ENCODE data around the gene HIRA.

HIRA gene

GRCh38 chr22:19466848-19467752 is 35.6 kb upstream of the HIRA start:
- no peak overlapping the region for H3K27ac ChIP-seq

GRCh38 chr22:19466126-19466716 is 34.7 kb upstream of the HIRA start:
- no peak for DNase-seq
- Histone ChIP-seq H3K36me3 (peaks cover 85 to 94% (median 88%) of the 10 kb centered on the region in 3 donors), H3K4me1 (no peaks in the 10 kb centered on the region), H3K27ac (no peak overlapping the region), H3K9me3 (no peaks in the 10 kb centered on the region), H3K4me3 (no peak overlapping the region), H3K27me3 (no peaks in the 10 kb centered on the region)
- TF ChIP-seq, protein P1, sequence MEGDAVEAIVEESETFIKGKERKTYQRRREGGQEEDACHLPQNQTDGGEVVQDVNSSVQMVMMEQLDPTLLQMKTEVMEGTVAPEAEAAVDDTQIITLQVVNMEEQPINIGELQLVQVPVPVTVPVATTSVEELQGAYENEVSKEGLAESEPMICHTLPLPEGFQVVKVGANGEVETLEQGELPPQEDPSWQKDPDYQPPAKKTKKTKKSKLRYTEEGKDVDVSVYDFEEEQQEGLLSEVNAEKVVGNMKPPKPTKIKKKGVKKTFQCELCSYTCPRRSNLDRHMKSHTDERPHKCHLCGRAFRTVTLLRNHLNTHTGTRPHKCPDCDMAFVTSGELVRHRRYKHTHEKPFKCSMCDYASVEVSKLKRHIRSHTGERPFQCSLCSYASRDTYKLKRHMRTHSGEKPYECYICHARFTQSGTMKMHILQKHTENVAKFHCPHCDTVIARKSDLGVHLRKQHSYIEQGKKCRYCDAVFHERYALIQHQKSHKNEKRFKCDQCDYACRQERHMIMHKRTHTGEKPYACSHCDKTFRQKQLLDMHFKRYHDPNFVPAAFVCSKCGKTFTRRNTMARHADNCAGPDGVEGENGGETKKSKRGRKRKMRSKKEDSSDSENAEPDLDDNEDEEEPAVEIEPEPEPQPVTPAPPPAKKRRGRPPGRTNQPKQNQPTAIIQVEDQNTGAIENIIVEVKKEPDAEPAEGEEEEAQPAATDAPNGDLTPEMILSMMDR (IDR thresholded peaks at IDR 0.05), result no peak
- intact Hi-C loops (cut with DNase I; ENCODE audit: low total_unique reads), result no loop called here

More at GRCh38 chr22:19466848-19467752, 35.6 kb upstream of the HIRA start:
- peaks cover 91 to 96% (median 94%) of the 10 kb centered on the region in 3 donors for H3K36me3 ChIP-seq
- TF ChIP-seq, protein P1 (IDR thresholded peaks at IDR 0.05), result no peak
- no peak for DNase-seq
- intact Hi-C loops (cut with DNase I; ENCODE audit: low total_unique reads), result no loop called here
- no peaks in the 10 kb centered on the region for H3K4me1 ChIP-seq
- H3K4me3 ChIP-seq, result no peak overlapping the region
- no peaks in the 10 kb centered on the region for H3K27me3 ChIP-seq
- H3K9me3 ChIP-seq, result no peaks in the 10 kb centered on the region

- Histone ChIP-seq H3K4me3 (no peak overlapping the region), H3K27ac (no peak overlapping the region), H3K36me3 (peaks cover 73 to 94% (median 88%) of the 10 kb centered on the region in 3 donors), H3K9me3 (no peaks in the 10 kb centered on the region), H3K4me1 (no peaks in the 10 kb centered on the region), H3K27me3 (no peaks in the 10 kb centered on the region)
- intact Hi-C loops (cut with DNase I; ENCODE audit: low total_unique reads), result no loop called here
- DNase-seq, result no peak
- TF ChIP-seq, protein P1 (IDR thresholded peaks at IDR 0.05), result no peak
Measured at GRCh38 chr22:19464975-19465374, 33.4 kb upstream of the HIRA start.

DNA sequence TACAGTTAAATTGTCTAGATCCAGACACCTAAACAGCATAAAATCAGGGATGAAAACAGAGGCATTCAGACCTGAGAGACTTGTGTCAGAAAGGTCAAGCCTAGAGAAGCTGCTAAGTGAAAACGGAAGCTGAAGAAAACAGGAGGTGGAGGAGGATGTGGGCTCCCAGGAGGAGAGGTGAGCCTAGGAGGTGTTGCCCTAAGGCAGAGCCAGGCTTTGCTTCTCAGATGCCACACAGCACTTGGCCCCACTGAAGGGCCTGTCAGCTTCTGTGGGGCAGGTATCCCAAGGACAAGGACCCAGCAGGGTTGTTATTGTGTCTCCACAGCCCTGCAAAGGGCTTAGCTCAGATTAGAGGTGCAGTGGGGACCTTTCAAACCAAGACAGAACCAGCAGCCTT is 33.0 kb upstream of the HIRA start:
- H3K27me3 ChIP-seq, result no peaks in the 10 kb centered on the region
- DNase-seq, result no peak
- TF ChIP-seq, protein P1 (IDR thresholded peaks at IDR 0.05), result no peak
- peaks cover 69 to 94% (median 87%) of the 10 kb centered on the region in 3 donors for H3K36me3 ChIP-seq
- H3K4me1 ChIP-seq, result no peaks in the 10 kb centered on the region
- no peak overlapping the region for H3K4me3 ChIP-seq
- H3K27ac ChIP-seq, result no peak overlapping the region
- H3K9me3 ChIP-seq, result no peaks in the 10 kb centered on the region
- intact Hi-C loops (cut with DNase I; ENCODE audit: low total_unique reads), result no loop called here

- no peak overlapping the region for H3K4me3 ChIP-seq
- no peaks in the 10 kb centered on the region for H3K27me3 ChIP-seq
- H3K27ac ChIP-seq, result no peak overlapping the region
- no peak for DNase-seq
- TF ChIP-seq, protein P1 (IDR thresholded peaks at IDR 0.05), result no peak
- H3K9me3 ChIP-seq, result no peaks in the 10 kb centered on the region
- peaks cover 65 to 94% (median 85%) of the 10 kb centered on the region in 3 donors for H3K36me3 ChIP-seq
- H3K4me1 ChIP-seq, result no peaks in the 10 kb centered on the region
- intact Hi-C loops (cut with DNase I; ENCODE audit: low total_unique reads), result no loop called here
Measured at GRCh38 chr22:19463491-19464469, 32.2 kb upstream of the HIRA start.

Data from tibial artery (tissue), 4 donors.